ENCODE results near the gene TTC9C. TPM values are rescaled to one million over a fixed set of nuclear protein-coding genes. Genes with fewer than 3 reads are reported as not detected.

Gene TTC9C, protein sequence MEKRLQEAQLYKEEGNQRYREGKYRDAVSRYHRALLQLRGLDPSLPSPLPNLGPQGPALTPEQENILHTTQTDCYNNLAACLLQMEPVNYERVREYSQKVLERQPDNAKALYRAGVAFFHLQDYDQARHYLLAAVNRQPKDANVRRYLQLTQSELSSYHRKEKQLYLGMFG
- total RNA-seq, result 35.5 and 40.8 TPM in 2 replicates
- long read RNA-seq, partial matches to known transcripts, result 6 of 13 reads
- long read RNA-seq, other reads (novel, unspliced or antisense), result 1 of 13 reads

DNA sequence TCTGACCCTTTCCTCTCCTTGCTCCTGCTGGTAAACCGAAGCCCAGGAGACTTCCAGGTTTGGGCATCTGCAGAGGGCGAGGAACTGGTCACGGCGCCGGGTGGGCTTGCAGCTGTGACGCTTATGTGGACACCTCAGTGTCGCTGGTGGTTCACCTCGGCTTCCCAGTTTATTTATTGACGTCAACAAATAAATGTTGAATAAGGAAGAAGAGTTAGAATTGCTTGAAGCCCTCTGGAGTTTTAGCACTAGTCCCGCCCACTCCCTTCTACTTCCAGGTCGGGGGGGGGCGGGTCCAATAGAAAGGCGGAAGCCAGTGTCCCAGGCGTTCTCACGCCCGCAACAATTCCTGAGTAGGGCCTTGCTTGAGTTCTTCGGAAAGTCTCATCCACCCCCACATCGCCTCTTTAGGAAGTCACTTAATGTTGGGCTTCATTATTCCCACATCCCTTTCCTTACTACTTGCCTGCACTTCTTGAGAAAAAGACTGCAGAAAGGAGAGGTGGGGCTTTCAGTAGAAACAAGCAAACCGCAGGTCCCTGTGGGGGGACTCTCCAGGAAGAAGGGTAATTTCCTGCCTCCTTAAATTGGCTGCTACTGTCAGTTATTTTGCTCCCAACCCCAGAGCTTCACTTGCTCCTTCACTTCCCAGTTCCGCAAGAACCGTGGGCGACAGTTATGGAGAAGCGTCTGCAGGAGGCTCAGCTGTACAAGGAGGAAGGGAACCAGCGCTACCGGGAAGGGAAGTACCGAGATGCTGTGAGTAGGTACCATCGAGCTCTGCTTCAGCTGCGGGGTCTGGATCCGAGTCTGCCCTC lies at the start of gene TTC9C:
Gene TTC9C (plus strand): TSS at position 316 of the 818 bp plus-strand sequence. CDS start 363 bp downstream, at position 679.
- peak within 1 kb of the TSS; percentile 99 for H3K27ac Mint-ChIP-seq
- peak within 1 kb of the TSS; percentile 85 for H3K4me3 Mint-ChIP-seq (ENCODE audit: low read depth)
- TF ChIP-seq, protein P1, sequence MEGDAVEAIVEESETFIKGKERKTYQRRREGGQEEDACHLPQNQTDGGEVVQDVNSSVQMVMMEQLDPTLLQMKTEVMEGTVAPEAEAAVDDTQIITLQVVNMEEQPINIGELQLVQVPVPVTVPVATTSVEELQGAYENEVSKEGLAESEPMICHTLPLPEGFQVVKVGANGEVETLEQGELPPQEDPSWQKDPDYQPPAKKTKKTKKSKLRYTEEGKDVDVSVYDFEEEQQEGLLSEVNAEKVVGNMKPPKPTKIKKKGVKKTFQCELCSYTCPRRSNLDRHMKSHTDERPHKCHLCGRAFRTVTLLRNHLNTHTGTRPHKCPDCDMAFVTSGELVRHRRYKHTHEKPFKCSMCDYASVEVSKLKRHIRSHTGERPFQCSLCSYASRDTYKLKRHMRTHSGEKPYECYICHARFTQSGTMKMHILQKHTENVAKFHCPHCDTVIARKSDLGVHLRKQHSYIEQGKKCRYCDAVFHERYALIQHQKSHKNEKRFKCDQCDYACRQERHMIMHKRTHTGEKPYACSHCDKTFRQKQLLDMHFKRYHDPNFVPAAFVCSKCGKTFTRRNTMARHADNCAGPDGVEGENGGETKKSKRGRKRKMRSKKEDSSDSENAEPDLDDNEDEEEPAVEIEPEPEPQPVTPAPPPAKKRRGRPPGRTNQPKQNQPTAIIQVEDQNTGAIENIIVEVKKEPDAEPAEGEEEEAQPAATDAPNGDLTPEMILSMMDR (IDR thresholded peaks at IDR 0.05; ENCODE audit: unreplicated experiment), result no peak
- peaks cover 28% of the 10 kb centered on the region for H3K4me1 Mint-ChIP-seq (ENCODE audit: low read depth)
- DNase-seq (ENCODE audit: low spot score, unreplicated experiment), result peak; percentile 48
- H3K27me3 Mint-ChIP-seq, result no peaks in the 10 kb centered on the region
- H3K9me3 Mint-ChIP-seq (ENCODE audit: low read depth), result no peaks in the 10 kb centered on the region
- H3K36me3 Mint-ChIP-seq (ENCODE audit: insufficient read depth), result peaks cover 16% of the 10 kb centered on the region

DNA sequence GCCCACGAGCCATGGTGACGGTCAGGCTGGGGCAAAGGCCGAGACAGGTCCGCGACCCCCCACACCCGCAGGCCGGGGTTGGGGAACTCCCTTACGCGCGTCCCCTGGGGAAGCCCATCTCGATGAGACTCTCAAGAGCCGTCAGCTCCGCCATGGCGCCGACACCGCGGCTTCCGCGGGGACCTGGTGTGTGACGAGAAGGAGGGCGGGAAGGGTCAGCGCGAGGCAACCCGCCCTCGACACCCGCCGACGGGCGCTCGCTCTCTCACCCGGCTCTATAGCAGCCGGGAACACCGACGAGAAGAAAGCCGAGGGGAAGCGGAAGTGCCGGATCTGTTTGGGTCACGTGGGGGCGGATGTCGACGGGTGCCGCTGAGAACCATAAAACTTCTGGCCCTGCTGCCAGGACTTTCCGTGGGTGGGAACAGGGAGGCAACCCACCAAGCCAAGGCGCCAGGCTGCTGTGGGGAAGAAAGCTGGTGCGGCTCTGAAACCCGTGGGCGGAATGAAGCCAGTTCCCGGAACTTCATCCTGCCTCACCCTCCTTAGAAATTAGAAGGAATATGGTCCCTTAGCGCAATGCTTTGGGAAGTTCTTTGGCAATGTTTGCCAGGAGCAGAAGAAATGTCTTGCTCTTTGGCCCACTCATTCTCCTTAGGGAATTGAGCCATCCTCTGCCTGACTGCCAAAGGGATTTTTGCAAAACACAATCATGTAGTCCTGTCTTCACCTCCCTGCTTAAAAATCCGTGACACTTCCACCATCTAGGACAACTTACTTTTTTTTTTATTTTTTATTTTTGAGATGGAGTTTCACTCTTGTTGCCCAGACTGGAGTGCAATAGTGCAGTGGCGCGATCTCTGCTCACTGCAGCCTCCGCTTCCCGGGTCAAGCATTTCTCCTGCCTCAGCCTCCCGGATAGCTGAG lies 49.3 kb upstream of the TTC9C start, which contains the start of gene UBXN1:
Gene UBXN1 (minus strand): TSS at position 304 of the 927 bp plus-strand sequence. CDS start 150 bp downstream, at position 154.
- TF ChIP-seq, protein P1 (IDR thresholded peaks at IDR 0.05; ENCODE audit: unreplicated experiment), result no peak
- H3K27ac Mint-ChIP-seq, result peak within 1 kb of the TSS; percentile 92
- H3K4me3 Mint-ChIP-seq (ENCODE audit: low read depth), result peak within 1 kb of the TSS; percentile 86
- H3K36me3 Mint-ChIP-seq (ENCODE audit: insufficient read depth), result peaks cover 10% of the 10 kb centered on the region
- H3K9me3 Mint-ChIP-seq (ENCODE audit: low read depth), result no peaks in the 10 kb centered on the region
- H3K27me3 Mint-ChIP-seq, result no peaks in the 10 kb centered on the region
- peaks cover 12% of the 10 kb centered on the region for H3K4me1 Mint-ChIP-seq (ENCODE audit: low read depth)
- peak; percentile 51 for DNase-seq (ENCODE audit: low spot score, unreplicated experiment)

DNA sequence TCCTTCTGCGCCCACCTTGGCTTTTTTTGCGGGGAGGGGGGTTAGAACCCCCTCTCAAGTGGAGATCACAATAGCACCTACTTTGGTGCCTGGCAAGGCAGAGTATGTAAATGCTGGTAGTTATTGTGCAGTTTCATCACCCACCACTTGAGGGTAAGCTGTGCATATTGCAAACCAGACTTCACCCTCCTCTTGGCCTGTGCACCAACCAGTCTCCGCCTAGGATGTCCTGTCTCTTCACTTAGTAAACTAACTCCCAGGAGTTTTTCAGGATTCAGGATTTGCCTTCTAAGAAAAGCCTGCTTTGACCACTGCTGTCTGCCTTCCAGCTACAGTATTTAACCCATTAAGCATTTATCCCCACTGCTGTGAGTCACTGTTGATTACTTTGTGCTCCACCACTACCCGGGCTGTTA lies 47.5 kb upstream of the TTC9C start:
- Mint-ChIP-seq H3K4me3 (ENCODE audit: low read depth) (peak overlapping the region; percentile 47), H3K9me3 (ENCODE audit: low read depth) (no peaks in the 10 kb centered on the region), H3K36me3 (ENCODE audit: insufficient read depth) (peaks cover 8% of the 10 kb centered on the region), H3K27ac (peak overlapping the region; percentile 83), H3K27me3 (no peaks in the 10 kb centered on the region), H3K4me1 (ENCODE audit: low read depth) (peaks cover 11% of the 10 kb centered on the region)
- no peak for DNase-seq (ENCODE audit: low spot score, unreplicated experiment)
- TF ChIP-seq, protein P1 (IDR thresholded peaks at IDR 0.05; ENCODE audit: unreplicated experiment), result peak; percentile 50

DNA sequence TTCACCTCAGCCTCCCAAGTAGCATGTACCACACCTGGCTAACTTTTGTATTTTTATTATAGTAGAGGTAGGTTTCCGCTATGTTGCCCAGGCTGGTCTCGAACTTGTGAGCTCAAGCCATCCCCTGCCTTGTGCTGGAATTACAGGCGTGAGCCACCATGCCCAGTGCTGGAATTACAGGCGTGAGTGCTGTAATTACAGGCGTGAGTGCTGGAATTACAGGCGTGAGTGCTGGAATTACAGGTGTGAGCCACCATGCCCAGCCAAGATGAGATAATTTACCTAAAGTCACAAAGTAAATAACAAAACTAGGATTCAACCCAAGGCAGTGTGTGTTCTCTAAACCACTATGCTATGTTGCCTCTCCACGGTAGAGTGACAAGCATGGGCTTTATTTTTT lies 45.8 kb upstream of the TTC9C start:
- TF ChIP-seq, protein P1 (IDR thresholded peaks at IDR 0.05; ENCODE audit: unreplicated experiment), result no peak
- DNase-seq (ENCODE audit: low spot score, unreplicated experiment), result no peak
- Mint-ChIP-seq H3K4me1 (ENCODE audit: low read depth) (peaks cover 8% of the 10 kb centered on the region), H3K9me3 (ENCODE audit: low read depth) (no peaks in the 10 kb centered on the region), H3K27me3 (no peaks in the 10 kb centered on the region), H3K27ac (no peak overlapping the region), H3K36me3 (ENCODE audit: insufficient read depth) (peaks cover 4% of the 10 kb centered on the region), H3K4me3 (ENCODE audit: low read depth) (no peak overlapping the region)

Measured in progenitor cell of endocrine pancreas (in vitro differentiated cells).